ENCODE data around the gene ARHGEF1. TPM values are rescaled to one million over a fixed set of nuclear protein-coding genes. Genes with fewer than 3 reads are reported as not detected.

ARHGEF1 gene
- total and polyA plus RNA-seq, 2 donors (not counting 1 experiment from before 2014, with no cell fraction given) = 21.6 to 23.9 TPM

- H2AFZ ChIP-seq (ENCODE audit: low read length) = no peak overlapping the region
- no peak for DNase-seq (ENCODE audit: low read depth in 2 of 2)
- H3K9ac ChIP-seq (ENCODE audit: insufficient read depth, low read length) = no peak overlapping the region
- no peak overlapping the region for H3K27ac ChIP-seq (ENCODE audit: insufficient read depth, low read length)
- no peak overlapping the region for H3K4me3 ChIP-seq (replicated peaks in 1 of 4; ENCODE audit: control extremely low read depth in 1 of 4, insufficient read depth in 1 of 4, low read depth in 3 of 4, low read length in 4 of 4)
- no peaks in the 10 kb centered on the region for H3K9me3 ChIP-seq (ENCODE audit: control insufficient read depth, insufficient read depth, low read depth, low read length)
- no peaks in the 10 kb centered on the region for H3K79me2 ChIP-seq (ENCODE audit: control insufficient read depth, insufficient read depth, low read length)
- H3K4me1 ChIP-seq (ENCODE audit: control insufficient read depth, extremely low read depth, insufficient read depth, low read length) = no peaks in the 10 kb centered on the region
- no peaks in the 10 kb centered on the region for H4K20me1 ChIP-seq (ENCODE audit: control insufficient read depth, extremely low read depth, insufficient read depth, low read length)
- H3K27me3 ChIP-seq (ENCODE audit: control insufficient read depth, insufficient read depth, low read length) = no peaks in the 10 kb centered on the region
- H3K4me2 ChIP-seq (ENCODE audit: extremely low read depth, insufficient read depth, low read length) = no peak overlapping the region
- TF ChIP-seq EZH2 (IDR thresholded peaks at IDR 0.05; ENCODE audit: low read length, missing control alignments) (no peak), CTCF (conservative IDR thresholded peaks at IDR 0.05 in 1 of 2, IDR thresholded peaks at IDR 0.05 in 1 of 2; ENCODE audit: low read depth in 1 of 2, low read length in 2 of 2) (no peak)
- no peaks in the 10 kb centered on the region for H3K36me3 ChIP-seq (ENCODE audit: control insufficient read depth, insufficient read depth, low read length)
These were observed 39.6 kb upstream of the ARHGEF1 start for GRCh38 chr19:41843371-41843770.

DNA sequence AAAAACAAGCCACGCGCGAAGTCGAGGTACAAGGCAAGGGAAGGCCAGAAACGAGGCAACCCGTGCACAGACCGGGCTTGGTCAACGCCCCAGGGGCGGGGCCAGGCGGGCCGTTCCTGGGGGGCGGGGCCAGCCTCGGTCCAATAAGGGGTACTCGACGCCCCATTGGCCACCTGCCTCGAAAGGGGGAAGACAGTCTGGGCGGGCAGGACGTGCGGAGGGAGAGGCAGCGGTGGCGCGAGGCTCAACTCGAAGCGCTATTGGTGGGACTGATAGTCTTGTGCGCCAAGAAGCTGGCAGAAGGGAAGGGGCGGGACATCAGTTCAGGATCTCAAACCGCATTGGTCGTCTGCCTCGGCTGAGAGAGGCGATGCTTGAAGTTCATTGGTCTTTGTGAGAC lies 38.4 kb upstream of the ARHGEF1 start, which contains the start of gene LYPD4:
Gene LYPD4 (minus strand): TSS at position 83 of the 400 bp plus-strand sequence. CDS start 5,398 bp downstream, outside the sequence.
- no peaks in the 10 kb centered on the region for H3K36me3 ChIP-seq (ENCODE audit: control insufficient read depth, insufficient read depth, low read length)

GRCh38 chr19:41845001-41845050 lies 38.2 kb upstream of the ARHGEF1 start, which contains the start of gene DMRTC2:
Gene DMRTC2 (plus strand): TSS chr19:41845042. CDS start chr19:41847429, 2,387 bp downstream.
- H3K9ac ChIP-seq (ENCODE audit: insufficient read depth, low read length) = no peak within 1 kb of the TSS
- no peaks in the 10 kb centered on the region for H4K20me1 ChIP-seq (ENCODE audit: control insufficient read depth, extremely low read depth, insufficient read depth, low read length)
- no peaks in the 10 kb centered on the region for H3K4me1 ChIP-seq (ENCODE audit: control insufficient read depth, extremely low read depth, insufficient read depth, low read length)
- no peak within 1 kb of the TSS for H2AFZ ChIP-seq (ENCODE audit: low read length)
- no peak for TF ChIP-seq CTCF (conservative IDR thresholded peaks at IDR 0.05 in 1 of 2, IDR thresholded peaks at IDR 0.05 in 1 of 2; ENCODE audit: low read depth in 1 of 2, low read length in 2 of 2)
- no peak within 1 kb of the TSS for H3K4me3 ChIP-seq (replicated peaks in 1 of 4; ENCODE audit: control extremely low read depth in 1 of 4, insufficient read depth in 1 of 4, low read depth in 3 of 4, low read length in 4 of 4)
- H3K9me3 ChIP-seq (ENCODE audit: control insufficient read depth, insufficient read depth, low read depth, low read length) = no peaks in the 10 kb centered on the region
- H3K36me3 ChIP-seq (ENCODE audit: control insufficient read depth, insufficient read depth, low read length) = no peaks in the 10 kb centered on the region
- H3K27me3 ChIP-seq (ENCODE audit: control insufficient read depth, insufficient read depth, low read length) = no peaks in the 10 kb centered on the region
- no peak for DNase-seq (ENCODE audit: low read depth in 2 of 2)
- H3K4me2 ChIP-seq (ENCODE audit: extremely low read depth, insufficient read depth, low read length) = no peak within 1 kb of the TSS
- H3K79me2 ChIP-seq (ENCODE audit: control insufficient read depth, insufficient read depth, low read length) = no peaks in the 10 kb centered on the region
- no peak within 1 kb of the TSS for H3K27ac ChIP-seq (ENCODE audit: insufficient read depth, low read length)

More for the DNA sequence above, 38.4 kb upstream of the ARHGEF1 start, which contains the start of gene LYPD4:
- Histone ChIP-seq H3K4me1 (ENCODE audit: control insufficient read depth, extremely low read depth, insufficient read depth, low read length) (no peaks in the 10 kb centered on the region), H3K4me2 (ENCODE audit: extremely low read depth, insufficient read depth, low read length) (no peak within 1 kb of the TSS), H3K27me3 (ENCODE audit: control insufficient read depth, insufficient read depth, low read length) (no peaks in the 10 kb centered on the region), H3K4me3 (replicated peaks in 1 of 4; ENCODE audit: control extremely low read depth in 1 of 4, insufficient read depth in 1 of 4, low read depth in 3 of 4, low read length in 4 of 4) (no peak within 1 kb of the TSS), H3K79me2 (ENCODE audit: control insufficient read depth, insufficient read depth, low read length) (no peaks in the 10 kb centered on the region), H3K9ac (ENCODE audit: insufficient read depth, low read length) (no peak within 1 kb of the TSS), H3K27ac (ENCODE audit: insufficient read depth, low read length) (no peak within 1 kb of the TSS), H2AFZ (ENCODE audit: low read length) (no peak within 1 kb of the TSS), H3K9me3 (ENCODE audit: control insufficient read depth, insufficient read depth, low read depth, low read length) (no peaks in the 10 kb centered on the region), H4K20me1 (ENCODE audit: control insufficient read depth, extremely low read depth, insufficient read depth, low read length) (no peaks in the 10 kb centered on the region)
- TF ChIP-seq EZH2 (IDR thresholded peaks at IDR 0.05; ENCODE audit: low read length, missing control alignments) (no peak), CTCF (conservative IDR thresholded peaks at IDR 0.05 in 1 of 2, IDR thresholded peaks at IDR 0.05 in 1 of 2; ENCODE audit: low read depth in 1 of 2, low read length in 2 of 2) (no peak)
- no peak for DNase-seq (ENCODE audit: low read depth in 2 of 2)
